NCI-H345 treated with DMSO at 0.1 percent for 48 hours (cell line): Measurements from ENCODE around the gene NR1D1.

Experiments used
- DNase-seq: peaks from one replicate; lab custom pipeline; 2025; ENCODE audit not compliant: unreplicated experiment; lab: John Stamatoyannopoulos, UW

NR1D1 gene

DNA sequence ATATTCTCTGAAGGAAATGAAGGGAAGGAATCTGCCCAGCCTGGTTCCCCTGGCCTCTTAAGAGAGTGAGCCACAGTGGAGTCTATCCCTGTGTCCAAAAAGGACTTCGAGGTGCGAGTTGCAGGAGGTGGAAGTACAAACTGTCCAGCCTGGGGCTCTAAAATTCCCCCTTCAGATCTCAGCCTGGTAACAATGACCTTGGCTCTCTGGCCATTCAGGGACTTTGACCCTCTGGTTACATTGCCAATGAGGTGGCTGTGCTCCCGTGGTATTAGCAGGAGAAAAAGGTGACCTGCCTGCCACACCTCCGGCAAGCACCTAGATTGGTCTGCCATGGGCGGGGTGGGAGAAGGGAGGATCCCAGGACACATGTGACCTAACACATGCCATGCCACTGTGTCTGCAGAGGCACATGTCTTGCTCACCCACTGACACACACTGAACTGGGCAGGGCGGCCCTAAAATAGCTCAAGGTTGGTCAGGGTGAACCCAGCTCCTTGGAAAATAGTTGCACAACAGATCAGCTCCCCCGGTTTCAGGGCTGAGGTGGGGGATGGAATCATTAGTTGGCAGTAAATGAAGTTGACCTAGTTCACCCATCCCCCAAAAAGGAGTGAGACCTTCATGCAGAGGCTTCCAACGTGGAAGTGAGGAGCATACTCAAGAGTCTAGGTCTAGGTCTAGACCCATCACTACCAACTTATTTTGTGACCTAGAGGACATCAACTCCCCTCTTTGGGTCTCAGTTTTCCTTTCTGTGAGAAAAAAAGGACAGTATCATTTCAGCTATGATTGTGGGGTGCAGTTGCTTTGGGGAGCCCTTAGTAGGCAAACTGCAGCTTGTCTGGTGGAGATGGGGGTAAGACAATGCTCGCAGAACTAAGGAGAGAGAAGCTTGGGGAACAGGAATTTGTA is 2.2 kb downstream of the NR1D1 start:
- DNase-seq, result no peak

DNA sequence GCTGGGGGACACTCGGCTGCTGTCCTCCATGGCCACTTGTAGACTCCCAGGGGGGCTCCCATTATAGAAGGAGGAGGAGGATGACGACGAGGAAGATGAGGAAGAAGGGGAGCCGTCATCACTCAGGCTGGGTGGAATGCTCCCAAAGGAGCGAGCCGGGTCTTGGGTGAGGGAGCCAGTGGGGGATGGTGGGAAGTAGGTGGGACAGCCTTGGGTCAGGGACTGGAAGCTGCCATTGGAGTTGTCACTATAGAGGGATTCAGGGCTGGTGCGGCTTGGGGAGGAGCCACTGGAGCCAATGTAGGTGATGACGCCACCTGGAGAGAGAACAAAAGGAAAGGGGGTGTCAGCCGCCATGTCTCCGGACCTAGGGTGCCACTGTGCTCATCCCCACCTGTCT is 3.3 kb downstream of the NR1D1 start:
- no peak for DNase-seq

DNA sequence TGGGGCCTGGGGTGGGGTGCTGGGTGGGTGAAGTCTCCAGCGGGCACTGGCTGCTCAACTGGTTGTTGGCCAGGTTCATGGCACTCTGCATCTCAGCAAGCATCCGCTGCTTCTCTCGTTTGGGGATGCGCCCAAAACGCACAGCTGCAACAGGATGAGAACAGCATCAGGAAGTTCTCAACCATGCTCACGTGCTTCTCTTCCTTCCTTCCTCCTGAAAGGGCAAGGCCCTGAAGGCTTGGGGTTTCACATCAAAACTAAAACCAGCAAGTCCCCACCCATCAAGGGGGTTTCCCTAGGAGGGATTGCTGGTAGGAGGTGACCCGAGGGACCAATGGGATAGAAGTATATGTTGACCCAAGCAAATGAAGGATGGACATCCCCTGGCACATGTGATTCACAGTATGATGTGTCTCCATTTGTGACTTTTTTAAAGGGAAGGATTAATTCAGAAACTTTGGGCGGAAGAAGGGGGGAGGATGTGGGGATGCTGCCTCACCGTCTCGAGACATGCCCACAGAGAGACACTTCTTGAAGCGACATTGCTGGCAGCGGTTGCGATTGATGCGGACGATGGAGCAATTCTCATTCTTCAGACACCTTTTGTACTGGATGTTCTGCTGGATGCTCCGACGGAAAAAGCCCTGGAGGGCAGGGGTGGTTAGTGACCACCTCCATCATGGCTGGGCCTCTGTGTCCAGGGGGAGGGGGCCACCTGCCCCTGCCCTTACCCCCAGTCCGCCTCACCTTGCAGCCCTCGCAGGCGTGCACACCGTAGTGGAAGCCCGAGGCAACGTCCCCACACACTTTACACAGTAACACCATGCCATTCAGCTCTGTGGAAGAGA is 4.2 kb downstream of the NR1D1 start:
- no peak for DNase-seq

DNA sequence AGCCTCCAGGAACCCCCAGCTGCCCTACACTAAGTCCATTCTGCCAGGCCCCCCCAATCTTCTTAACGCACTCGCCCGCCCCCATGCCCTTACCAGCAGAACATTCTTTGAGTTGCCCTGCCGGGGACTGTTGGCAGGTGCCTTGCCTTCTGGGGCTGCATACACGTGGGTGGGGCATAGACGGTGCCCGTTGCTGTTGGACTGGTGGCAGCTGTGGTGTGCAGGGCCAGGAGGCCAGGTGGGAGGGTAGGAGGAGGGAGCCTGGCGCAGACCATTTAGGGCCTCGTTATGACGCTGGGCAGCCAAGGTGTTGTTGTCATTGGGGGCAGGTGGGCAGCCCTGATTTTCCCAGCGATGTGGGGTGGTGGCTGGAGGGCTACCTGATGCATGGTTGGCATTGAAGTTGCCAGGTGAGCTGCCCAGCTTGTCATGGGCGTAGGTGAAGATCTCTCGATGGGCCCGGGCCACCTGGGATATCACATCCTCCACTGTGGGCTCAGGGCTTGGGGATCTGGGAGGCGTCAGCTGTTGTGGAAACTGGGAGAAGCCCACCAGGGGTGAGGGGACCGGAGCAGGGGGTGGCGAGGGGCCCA is 4.9 kb downstream of the NR1D1 start:
- no peak for DNase-seq

DNA sequence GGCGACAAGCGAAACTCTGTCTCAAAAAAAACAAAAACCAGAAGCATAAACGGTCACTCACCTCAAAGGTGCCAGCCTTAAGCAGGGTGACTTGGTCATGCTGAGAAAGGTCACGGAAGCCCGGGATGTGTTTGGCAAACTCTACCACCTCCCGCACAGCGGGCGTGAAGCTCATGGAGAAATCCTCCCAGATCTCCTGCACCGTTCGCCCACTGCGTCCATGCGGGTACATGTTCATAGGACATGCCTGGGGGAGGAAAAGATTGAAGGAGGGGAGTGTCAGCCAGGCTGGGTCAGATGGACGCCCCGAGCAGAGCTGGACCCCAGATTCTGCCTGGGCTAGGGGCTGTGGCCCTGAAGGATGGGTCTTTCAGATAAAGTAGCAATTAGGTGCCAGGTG is 5.5 kb downstream of the NR1D1 start:
- DNase-seq, result no peak

DNA sequence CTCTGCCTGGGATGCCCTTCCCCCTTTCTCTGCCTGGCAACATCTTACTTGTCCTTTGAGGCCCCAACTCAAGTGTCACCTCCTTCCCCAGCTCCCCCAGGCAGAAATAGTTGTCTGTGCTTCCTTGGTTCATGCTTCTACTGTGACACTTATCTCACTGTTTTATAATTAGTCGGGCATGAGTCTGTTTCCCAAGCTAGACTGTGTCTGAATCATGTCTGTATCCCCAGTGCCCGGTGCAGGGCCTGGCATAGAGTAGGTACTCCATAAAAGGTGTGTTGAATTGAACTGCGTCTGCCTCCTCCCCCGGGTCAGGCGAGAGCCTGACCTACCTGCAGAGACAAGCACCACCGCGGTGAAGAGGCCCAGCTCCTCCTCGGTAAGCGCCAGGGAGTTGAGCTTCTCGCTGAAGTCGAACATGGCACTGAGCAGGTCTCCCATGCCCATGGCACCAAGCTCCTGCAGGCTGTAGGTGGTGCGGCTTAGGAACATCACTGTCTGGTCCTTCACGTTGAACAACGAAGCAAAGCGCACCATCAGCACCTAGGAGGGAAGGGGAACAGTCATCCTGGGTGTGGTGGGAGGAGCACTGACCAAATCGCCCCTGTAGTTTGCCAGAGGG is 6.7 kb downstream of the NR1D1 start:
- no peak for DNase-seq

DNA sequence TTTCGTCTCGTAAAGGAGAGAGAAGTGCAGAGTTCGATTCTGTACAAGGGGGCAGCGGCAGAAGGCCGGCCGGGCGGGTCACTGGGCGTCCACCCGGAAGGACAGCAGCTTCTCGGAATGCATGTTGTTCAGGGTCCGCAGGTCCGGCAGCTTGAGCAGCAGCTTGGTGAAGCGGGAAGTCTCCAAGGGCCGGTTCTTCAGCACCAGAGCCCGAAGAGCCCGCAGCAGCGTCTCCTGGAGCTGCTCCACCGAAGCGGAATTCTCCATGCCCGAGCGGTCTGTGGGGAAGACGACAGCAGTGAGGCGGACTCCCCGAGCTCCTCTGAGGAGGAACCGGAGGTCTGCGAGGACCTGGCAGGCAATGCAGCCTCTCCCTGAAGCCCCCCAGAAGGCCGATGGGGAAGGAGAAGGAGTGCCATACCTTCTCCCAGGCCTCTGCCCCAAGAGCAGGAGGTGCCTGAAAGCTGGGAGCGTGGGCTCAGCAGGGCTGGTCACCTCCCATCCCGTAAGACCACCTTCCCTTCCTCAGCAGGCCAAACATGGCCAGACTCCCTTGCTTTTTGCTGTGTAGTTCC is 7.3 kb downstream of the NR1D1 start:
- no peak for DNase-seq

DNA sequence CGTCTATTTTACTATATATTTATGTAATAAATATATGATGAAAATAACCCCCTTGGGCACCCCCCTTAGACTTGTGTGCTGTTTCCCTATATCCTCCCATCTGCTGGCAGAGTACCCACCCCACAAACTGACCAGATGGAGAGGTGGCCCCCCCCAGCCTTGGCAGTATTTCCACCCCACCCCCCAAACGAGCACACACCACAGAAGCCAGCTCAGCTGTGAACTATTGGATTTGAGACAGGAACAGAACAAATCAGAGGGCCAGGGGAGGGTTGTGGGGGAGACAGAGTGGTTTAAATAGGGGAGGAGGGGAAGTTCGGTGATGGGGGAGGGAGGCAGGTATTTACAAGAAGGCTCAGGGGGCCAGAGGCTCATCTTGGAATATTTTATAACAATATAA is 7.8 kb downstream of the NR1D1 start:
- DNase-seq, result no peak

DNA sequence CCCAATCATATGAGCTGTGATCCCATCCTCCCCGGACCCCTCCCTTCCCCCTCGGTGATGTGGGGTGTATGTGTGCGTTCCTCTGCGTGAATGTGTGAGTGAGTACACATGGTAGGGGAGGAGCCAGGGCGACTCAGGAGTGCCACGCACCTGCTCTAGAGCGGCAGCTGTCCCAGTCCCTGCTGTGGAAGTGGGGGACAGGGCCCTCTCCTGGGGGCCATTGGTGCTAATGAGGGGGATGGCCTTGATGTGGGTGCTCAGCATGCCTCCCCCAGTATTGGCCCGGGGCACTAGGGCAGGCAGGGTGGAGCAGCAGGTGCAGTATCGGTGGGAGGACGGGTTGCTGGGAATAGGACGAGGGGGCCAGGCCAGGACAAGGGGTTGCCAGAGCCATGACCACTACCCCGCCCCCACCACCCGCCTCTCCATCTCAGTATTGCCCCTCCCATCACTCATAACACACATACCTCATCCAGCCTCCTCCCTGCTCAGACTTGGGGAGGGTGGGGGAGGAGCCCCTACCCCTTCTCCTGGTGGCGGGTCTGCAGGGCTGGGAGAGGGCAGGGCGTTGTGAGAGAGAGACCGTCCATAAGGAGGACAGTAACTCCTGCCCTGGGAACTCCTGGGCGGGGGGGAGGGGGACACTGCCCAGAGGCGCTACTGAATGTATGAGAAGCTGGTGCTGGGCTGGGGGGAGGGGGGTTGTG is 8.5 kb downstream of the NR1D1 start:
- no peak for DNase-seq

DNA sequence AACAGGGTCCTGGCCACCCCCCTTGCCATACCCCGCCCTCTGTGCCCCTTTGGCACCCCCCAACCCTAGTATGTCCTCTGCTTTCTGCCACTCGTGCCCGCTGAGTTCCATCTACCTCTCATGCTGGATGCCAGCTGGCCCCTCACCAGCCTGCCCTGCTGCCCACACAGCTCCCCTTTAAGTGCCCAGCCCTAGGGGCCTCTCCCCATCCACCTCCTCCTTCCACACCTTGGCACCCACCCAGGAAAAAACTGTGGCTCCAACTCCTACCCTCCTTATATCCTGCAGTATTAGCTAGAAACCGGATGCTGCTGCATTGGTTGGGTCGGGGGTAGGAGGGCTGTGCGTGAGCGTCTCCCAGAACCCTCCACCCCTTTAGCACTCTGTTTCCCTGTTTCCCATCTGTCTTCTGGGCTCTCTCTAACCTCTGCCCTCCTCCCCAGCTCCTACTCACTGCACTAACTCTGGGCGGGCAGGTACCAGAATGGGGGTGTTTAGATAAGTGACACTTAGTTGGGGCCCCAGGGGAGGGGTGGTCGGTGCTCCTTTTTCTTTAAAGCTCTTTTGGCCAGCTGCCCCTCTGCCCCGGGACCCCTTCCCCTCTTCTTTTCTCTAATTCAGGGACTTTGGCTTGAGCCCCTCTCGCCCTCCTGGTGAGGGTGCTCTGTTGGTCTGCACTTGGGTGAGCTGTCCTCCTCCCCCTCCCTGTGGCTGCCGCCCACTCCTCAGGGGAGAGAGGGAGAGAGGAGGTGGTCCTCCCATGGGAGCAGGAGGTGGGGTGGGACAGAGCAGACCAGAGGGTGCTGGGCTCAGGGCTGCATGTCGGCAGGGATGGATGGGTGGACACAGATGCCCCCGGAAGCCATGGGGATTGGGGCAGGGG is 9.9 kb downstream of the NR1D1 start:
- DNase-seq, result no peak

DNA sequence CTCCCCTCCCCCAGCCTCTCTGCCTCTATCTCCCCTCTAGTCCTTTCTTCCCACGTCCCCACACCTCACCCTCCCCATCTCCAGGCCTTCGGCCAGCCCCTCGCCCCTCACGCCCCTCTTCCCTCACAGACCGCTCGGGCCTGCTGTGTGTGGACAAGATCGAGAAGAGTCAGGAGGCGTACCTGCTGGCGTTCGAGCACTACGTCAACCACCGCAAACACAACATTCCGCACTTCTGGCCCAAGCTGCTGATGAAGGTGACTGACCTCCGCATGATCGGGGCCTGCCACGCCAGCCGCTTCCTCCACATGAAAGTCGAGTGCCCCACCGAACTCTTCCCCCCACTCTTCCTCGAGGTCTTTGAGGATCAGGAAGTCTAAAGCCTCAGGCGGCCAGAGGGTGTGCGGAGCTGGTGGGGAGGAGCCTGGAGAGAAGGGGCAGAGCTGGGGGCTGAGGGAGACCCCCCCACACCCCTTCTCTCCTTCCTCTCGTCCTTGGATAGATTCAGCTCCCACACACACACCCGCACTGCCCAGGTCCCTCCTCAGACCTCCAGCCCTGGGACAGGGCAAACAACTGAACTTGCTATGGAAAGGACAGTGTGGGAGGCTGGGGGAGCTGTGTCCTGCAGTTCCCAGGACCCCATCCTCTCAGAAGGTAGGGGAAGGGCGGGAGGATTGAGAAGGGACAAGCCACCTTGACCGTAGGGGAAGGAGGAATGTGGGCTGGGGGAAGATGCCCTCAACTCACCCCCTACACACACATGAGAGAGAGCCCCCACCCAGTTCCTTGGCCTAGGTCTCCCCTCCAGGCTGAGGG is 11.1 kb downstream of the NR1D1 start:
- DNase-seq, result no peak

DNA sequence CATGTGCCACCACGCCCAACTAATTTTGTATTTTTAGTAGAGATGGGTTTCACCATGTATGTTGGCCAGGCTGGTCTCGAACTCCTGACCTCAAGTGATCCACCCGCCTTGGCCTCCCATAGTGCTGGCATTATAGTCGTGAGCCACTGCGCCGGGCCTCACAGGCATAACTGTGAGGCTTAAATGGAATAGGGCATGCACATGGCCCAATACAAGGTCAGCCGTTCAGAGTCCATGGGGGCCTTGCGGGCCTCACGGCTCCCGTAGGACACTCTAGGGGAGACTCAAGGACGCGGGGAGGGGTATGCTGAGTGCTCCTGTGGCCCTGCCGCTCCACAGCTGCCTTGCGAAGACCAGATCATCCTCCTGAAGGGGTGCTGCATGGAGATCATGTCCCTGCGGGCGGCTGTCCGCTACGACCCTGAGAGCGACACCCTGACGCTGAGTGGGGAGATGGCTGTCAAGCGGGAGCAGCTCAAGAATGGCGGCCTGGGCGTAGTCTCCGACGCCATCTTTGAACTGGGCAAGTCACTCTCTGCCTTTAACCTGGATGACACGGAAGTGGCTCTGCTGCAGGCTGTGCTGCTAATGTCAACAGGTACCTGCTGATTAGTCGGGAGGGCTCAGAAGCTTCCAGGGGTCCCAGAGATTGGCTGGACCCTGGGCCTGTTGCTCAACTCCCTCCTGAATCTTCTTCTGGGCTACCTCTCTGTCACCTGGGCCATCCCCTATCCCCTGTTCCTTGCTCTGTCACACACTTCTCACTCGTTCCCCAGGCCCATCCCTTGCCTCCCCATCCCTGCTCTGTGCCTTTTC is 12.3 kb downstream of the NR1D1 start:
- no peak for DNase-seq

DNA sequence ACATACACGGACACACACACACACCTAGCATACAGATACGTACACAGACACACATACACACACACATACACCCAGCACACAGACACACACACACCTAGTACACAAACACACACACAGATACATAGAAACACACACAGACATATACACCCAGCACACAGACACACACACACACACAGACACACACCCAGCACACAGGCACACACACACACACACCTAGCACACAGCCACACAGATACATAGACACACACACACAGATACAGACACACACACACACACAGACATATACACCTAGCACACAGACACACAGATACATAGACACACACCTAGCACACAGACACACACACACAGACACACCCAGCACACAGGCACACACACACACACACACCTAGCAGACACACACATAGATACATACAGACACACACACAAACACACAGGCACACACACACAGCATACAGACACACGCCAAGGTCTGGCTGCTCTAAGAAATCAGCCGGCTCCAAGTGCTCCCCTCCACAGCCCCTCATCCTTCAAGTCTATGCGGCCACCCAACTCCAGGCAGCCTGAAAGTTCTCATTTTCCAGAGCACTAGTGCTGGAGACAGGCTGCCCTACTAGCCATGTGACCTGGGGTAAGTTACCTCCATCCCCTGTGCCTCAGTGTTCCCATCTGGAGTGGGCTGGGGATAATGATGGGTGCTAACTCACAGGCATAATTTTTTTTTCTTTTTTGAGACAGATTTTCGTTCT is 13.2 kb downstream of the NR1D1 start:
- no peak for DNase-seq

DNA sequence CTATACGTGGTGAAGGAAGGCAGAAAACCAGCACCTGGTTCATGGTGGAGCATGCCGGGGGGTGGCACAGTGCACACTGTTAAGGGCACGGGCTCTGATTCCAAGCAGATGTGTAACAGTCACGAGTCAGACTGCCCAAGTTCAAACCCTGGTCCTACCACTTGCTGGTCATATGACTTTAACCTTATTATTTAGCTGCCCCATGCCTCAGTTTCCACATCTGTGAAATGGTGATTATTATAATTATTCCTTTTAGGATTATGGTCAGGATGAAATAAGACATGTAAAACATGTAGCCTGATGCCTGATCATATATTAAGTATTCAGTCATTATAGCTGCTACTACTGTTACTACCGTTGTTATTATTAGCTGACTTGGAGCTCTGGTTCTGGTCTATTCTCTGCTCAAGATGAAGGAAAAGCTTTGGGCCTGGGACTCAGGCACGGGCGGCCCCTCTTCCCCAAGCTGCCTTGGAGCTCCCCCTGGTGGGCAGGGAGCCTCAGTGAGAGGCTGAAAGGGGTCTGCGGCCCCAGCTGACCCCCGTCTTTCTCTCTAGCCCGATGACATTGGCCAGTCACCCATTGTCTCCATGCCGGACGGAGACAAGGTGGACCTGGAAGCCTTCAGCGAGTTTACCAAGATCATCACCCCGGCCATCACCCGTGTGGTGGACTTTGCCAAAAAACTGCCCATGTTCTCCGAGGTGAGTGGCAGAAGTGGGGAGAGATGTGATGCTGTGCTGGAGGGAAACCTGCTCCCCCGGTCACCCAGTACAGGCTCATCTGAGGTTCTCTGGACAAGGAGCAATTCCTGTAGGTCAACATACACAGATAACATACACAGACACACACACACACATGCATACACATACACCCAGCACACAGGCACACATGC is 14.0 kb downstream of the NR1D1 start:
- DNase-seq, result no peak

DNA sequence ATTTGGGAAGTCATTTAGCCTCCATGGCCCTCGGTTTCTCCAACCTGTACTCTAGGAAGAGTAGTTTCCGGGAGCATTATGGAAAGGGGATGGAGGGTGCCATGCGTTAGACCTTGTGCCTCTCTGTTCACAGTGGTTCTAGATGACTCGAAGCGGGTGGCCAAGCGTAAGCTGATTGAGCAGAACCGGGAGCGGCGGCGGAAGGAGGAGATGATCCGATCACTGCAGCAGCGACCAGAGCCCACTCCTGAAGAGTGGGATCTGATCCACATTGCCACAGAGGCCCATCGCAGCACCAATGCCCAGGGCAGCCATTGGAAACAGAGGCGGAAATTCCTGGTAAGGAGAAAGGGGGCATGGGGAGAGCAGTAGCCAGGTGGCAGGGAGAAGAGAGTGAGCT is 15.9 kb downstream of the NR1D1 start:
- no peak for DNase-seq

DNA sequence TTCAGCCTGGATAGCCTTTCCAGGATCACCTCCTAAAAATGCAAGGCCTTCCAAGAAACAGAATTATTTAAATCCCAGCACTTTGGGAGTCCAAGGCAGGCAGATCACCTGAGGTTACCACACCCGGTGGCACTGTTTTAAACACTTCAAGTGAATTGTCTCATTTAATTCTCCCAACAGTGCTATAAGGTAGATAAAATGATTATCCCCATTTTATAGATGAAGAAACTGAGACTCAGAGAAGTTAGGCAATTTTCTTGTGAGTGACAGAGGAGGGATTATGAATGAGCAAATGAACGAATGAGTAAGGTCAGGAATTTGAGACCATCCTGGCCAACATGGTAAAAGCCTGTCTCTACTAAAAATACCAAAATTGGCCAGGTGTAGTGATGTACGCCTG is 20.8 kb downstream of the NR1D1 start:
- DNase-seq, result no peak
